NCI-H1417 (cell line): ENCODE data around the gene FBRSL1.
"Not testable (repeated sequence)": the region's sequence is repeated elsewhere in the genome, so short reads cannot be mapped to it uniquely, and the experiment has no call there.

ENCODE experiments used
- DNase-seq, 3 experiments: peaks; one replicate each; lab custom pipeline; 2025; lab: John Stamatoyannopoulos, UW

Gene FBRSL1

GRCh38 chr12:132525011-132525832 is 35.3 kb downstream of the FBRSL1 start:
- DNase-seq, result no peak

GRCh38 chr12:132525833-132526455 is 36.0 kb downstream of the FBRSL1 start:
- no peak for DNase-seq

- DNase-seq, result no peak
These were observed 37.4 kb downstream of the FBRSL1 start for GRCh38 chr12:132527186-132527882.

- no peak for DNase-seq
These were observed 37.9 kb downstream of the FBRSL1 start for GRCh38 chr12:132527883-132528264.

GRCh38 chr12:132528564-132529106 is 38.7 kb downstream of the FBRSL1 start:
- no peak for DNase-seq

GRCh38 chr12:132529156-132529839 is 39.3 kb downstream of the FBRSL1 start:
- no peak for DNase-seq

GRCh38 chr12:132529906-132530305 is 40.0 kb downstream of the FBRSL1 start:
- DNase-seq, result no peak

- no peak for DNase-seq
These were observed 40.5 kb downstream of the FBRSL1 start for GRCh38 chr12:132530447-132530846.

- no peak for DNase-seq
These were observed 40.9 kb downstream of the FBRSL1 start for GRCh38 chr12:132530851-132531250.

GRCh38 chr12:132532711-132533583 is 43.0 kb downstream of the FBRSL1 start:
- not testable (repeated sequence) for DNase-seq

GRCh38 chr12:132533584-132533958 is 43.6 kb downstream of the FBRSL1 start:
- no peak for DNase-seq

- no peak for DNase-seq
These were observed 44.1 kb downstream of the FBRSL1 start for GRCh38 chr12:132534076-132534475.

- no peak for DNase-seq
These were observed 45.1 kb downstream of the FBRSL1 start for GRCh38 chr12:132535019-132535418.

- no peak for DNase-seq
These were observed 46.3 kb downstream of the FBRSL1 start for GRCh38 chr12:132536102-132536876.

- no peak for DNase-seq
These were observed 47.1 kb downstream of the FBRSL1 start for GRCh38 chr12:132537049-132537448.

GRCh38 chr12:132537836-132538662 is 48.1 kb downstream of the FBRSL1 start:
- no peak for DNase-seq

GRCh38 chr12:132538663-132538990 is 48.7 kb downstream of the FBRSL1 start:
- DNase-seq, result no peak

- DNase-seq, result no peak
These were observed 49.2 kb downstream of the FBRSL1 start for GRCh38 chr12:132539016-132539773.

GRCh38 chr12:132540436-132540835 is 50.5 kb downstream of the FBRSL1 start:
- no peak for DNase-seq
